Epithelial cell of esophagus (primary cell): ENCODE results near the gene ATXN1L.
"Not testable (repeated sequence)": the region's sequence is repeated elsewhere in the genome, so short reads cannot be mapped to it uniquely, and the experiment has no call there.

Source experiments
- DNase-seq: peaks from one replicate; pipeline ENCODE4 v3.0.0; 2010; ENCODE audit warnings: low read depth
- H3K4me3 ChIP-seq: 2 replicates; pipeline ENCODE4 v1.5.1; 2011; ENCODE audit warnings: mild to moderate bottlenecking, low read length, control low read depth
- CTCF ChIP-seq: IDR thresholded peaks from 2 replicates; pipeline ENCODE4 v1.5.1; 2011; ENCODE audit warnings: low read depth, mild to moderate bottlenecking, low read length, control low read depth, inconsistent platforms; ENCODE audit not compliant: insufficient read depth; ENCODE audit errors: missing control alignments

Gene ATXN1L

DNA sequence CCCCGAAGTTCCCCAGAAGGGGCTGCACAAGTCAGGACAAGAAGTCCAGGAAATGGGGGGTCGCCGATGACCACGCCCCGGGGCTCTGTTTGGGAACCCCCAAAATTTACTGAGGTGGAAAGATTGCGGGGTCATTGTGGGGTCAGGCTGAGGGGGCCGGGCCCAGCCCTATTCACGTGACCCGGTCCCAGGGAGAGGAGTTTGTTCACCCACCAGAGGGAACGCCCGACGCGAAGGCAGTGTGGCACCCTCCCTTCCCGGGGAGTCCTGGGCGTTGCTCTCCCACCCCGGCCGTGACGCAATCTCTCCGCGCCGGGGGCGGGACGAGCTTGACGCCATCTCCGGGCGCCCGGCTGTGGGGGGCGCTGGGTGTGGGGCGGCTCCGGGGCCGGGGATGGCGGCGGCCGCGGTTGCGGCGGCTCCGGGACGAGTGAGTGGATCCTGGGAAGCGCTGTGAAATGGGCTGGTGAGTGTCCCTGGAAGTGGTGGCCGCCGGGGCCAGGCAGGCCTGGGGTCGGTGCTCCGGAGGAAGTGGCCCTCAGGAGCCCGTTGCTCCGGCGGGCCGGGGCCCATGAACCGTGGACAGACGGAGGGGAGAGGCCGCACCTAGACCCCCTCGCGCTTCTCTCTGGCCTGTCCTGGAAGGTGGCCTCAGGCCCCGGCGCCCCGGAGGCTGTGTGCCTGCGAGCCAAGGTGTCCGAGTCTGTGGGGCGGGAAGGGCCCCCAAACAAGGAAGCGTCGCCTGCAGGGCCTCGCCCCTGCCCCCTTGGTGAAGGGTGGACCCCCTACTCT lies at the start of gene ATXN1L:
ATXN1L (plus strand) TSS at position 338 of the 792 bp plus-strand sequence. CDS start 3,765 bp downstream, outside the sequence.
- peak; percentile 91 for DNase-seq
- peak within 1 kb of the TSS; percentile 97 for H3K4me3 ChIP-seq
- no peak for TF ChIP-seq CTCF

- no peak for DNase-seq
- no peak for TF ChIP-seq CTCF
- no peak overlapping the region for H3K4me3 ChIP-seq
Observed at GRCh38 chr16:71796501-71797097, 49.2 kb upstream of the ATXN1L start.

DNA sequence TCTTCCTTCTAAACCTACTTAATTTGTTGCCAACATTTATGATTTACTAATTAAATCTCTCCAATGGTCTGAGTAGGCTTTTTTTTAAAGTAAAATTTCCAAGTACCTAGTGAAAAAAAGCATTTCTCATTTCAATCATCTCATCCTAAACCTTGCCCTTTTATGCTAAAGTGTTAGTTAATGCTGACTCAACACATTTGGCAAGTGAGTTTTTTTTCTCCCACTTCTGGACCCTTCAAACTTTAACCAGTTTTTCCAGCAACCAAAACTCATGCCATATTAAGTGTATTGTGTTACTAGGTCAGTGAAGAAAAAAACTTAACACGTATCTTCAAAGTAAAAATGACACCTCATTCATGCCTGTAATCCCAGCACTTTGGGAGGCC lies 42.5 kb upstream of the ATXN1L start:
- no peak overlapping the region for H3K4me3 ChIP-seq
- no peak for DNase-seq

DNA sequence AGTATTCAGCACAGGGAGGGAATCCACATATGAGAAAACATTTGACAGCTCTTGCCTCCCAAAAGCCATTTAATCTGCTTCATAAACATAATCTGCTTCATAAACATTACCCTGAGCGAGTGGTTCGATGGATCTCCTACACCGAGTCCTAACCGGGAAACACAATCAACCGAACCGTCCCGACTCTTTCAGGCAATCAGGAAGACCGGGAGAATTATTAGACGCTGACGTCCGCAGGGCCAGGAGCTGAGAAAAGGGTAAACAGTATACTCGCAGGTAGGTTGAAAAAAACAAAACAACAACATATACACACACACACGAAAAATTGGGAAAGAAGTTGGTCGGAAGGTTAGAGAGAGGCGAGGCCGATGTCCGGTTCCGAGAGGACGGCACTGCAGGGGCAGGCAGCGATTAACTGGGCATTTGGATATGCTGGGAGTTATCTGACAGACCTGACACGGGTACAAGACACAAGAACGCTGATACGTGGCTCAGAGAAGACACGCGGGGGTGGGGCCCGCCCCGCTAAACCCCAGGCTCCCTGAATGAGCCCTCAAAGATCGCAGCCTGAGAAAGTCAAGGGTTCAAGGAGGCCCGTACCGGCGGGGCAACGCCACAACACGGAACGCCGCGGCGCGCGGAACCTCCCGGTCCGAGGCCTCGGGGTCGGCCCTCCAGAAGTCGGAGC lies 37.7 kb upstream of the ATXN1L start:
- TF ChIP-seq CTCF = no peak
- DNase-seq = peak; percentile 62
- H3K4me3 ChIP-seq = peak overlapping the region; percentile 82

More for the DNA sequence above, 42.5 kb upstream of the ATXN1L start:
- TF ChIP-seq CTCF = no peak

- TF ChIP-seq CTCF = no peak
- peak within 1 kb of the TSS; percentile 82 for H3K4me3 ChIP-seq
- peak; percentile 99 for DNase-seq
Observed at GRCh38 chr16:71808593-71809459, 37.0 kb upstream of the ATXN1L start, which contains the start of gene AP1G1. AP1G1 (minus strand) TSS chr16:71808834; CDS start chr16:71789479, 19,355 bp downstream.

- not testable (repeated sequence) for H3K4me3 ChIP-seq, DNase-seq
Observed at GRCh38 chr16:71810155-71810530, 35.6 kb upstream of the ATXN1L start.

DNA sequence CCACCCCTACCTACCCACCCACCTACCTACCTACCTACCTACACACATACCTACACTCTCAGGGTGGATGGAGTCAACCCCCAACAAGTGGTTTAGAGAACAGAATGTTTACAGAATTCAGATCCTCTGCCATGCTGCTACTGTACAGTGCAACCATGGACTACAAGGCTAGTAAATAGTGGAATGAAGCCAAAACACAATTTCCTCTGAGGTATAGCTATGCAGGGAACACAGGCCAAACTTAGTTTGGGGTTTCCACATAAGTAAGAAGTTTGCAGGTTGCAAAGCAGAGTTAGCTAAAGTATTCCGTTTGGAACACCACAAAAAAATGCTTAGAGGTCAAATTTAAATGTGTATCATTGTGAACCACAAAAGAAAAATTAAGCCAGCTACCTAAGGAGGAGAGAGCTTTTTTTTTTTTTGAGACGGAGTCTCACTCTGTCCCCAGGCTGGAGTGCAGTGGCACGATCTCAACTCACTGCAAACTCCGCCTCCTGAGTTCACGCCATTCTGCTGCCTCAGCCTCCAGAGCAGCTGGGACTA lies 34.4 kb upstream of the ATXN1L start:
- H3K4me3 ChIP-seq = no peak overlapping the region
- TF ChIP-seq CTCF = no peak
- DNase-seq = no peak

DNA sequence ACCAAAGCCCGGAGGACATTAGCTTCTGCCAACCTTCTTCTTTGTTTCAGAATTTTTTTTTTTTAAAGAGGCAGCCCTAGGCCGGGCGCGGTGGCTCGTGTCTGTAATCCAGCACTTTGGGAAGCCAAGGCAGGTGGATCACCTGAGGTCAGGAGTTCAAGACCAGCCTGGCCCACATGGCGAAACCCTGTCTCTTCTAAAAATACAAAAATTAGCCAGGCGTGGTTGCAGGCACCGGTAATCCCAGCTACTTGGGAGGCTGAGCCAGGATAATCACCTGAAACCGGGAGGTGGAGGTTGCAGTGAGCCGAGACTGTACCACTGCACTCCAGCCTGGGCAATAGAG lies 28.6 kb upstream of the ATXN1L start:
- DNase-seq, H3K4me3 ChIP-seq: not testable (repeated sequence)
